Measurements from ENCODE around the gene TMEM250. TPM values are rescaled to one million over a fixed set of nuclear protein-coding genes. Genes with fewer than 3 reads are reported as not detected.

Gene TMEM250
- total and polyA plus RNA-seq, 12 donors, result 9.7 to 26.4 (median 15.4) TPM

DNA sequence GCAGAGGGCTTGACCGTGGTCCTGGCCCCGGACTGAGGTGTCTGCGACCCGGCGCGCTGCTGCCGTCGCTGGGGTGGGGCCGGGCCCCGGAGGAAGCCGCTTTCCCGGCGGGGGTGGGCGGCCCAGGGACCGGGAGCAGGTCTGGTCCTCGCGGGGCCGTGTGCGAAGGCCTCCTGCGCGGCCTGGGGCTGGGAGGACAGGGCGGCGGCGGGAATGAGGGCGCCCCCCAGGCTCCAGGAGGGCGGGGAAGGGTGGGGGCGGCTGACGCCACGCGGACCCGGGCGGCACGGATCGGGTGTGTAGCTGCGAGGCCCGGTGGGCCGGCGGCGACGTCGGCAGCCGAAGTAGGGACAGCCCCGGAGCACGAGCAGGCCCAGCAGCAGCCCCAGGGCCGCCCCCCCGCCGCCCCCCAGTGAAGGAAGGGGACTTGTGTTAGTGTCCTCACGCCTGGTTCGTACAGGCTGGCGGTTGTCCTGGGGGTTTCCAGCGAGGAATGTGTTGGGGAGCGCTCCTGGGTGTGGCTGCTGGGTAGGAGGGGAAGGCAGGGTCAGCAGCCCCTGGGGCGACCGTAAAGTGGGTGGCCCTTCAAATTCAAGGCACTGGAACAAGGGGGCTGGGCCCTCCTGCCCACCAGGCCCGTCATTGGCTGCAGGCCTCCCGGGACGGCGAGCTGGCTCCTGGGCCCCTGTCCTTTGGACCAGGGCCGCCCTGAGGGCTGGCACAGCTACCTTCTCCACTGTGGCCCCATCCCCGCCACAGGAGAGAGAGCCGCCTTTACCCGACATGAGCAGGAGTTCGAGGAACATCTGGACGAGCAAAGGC lies 597 bp upstream of the TMEM250 start:
- peaks cover 0 to 27% (median 9%) of the 10 kb centered on the region in 9 donors for H3K36me3 ChIP-seq
- TF ChIP-seq, protein P1, sequence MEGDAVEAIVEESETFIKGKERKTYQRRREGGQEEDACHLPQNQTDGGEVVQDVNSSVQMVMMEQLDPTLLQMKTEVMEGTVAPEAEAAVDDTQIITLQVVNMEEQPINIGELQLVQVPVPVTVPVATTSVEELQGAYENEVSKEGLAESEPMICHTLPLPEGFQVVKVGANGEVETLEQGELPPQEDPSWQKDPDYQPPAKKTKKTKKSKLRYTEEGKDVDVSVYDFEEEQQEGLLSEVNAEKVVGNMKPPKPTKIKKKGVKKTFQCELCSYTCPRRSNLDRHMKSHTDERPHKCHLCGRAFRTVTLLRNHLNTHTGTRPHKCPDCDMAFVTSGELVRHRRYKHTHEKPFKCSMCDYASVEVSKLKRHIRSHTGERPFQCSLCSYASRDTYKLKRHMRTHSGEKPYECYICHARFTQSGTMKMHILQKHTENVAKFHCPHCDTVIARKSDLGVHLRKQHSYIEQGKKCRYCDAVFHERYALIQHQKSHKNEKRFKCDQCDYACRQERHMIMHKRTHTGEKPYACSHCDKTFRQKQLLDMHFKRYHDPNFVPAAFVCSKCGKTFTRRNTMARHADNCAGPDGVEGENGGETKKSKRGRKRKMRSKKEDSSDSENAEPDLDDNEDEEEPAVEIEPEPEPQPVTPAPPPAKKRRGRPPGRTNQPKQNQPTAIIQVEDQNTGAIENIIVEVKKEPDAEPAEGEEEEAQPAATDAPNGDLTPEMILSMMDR (IDR thresholded peaks at IDR 0.05), result peak in 3 of 9 donors; percentile 5 to 25 (median 24)
- no peak for DNase-seq
- peak overlapping the region; percentile 52 to 90 (median 74) for H3K4me3 ChIP-seq
- peak overlapping the region; percentile 81 to 99 (median 97) for H3K27ac ChIP-seq
- 2 to 3% methylated on average over 64 of the region's 64 CpGs for WGBS, 2 donors
- no peaks in the 10 kb centered on the region for H3K9me3 ChIP-seq
- intact Hi-C loops (cut with DNase I), result loop anchor here in 4 of 10 donors (1.0 to 5.0 kb wide), 4 partner anchors 24 to 212 kb away; partner anchors contain the start of genes UBAC1 (in 3 of the 4), CAMSAP1 (in 1 of the 4) and NACC2 (in 1 of the 4)
- ATAC-seq, result peak in 6 of 8 donors; percentile 2 to 40 (median 10)
- H3K4me1 ChIP-seq, result peaks cover 6 to 42% (median 34%) of the 10 kb centered on the region in 9 donors
- peaks cover 0 to 5% (median 0%) of the 10 kb centered on the region in 7 donors for H3K27me3 ChIP-seq

DNA sequence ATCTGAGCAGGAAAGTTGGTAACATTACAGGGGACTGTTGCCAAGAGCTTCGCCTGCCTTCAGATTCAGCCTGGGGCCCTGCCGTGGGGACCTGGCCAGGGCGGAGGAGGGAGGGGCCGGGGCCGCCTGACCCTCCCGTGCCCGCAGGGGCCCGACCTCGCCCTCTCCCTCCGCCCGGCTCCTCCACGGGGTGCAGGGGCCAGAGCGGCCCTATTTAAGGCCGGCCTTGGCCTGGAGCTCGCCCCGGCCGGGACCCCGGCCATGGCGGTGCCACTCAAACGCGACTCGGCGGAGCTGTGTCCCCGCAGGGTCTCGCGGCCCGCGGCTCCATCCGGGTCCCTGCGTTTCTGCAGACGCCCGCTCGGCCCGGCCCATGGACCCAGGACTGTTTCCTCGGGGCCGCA lies 757 bp downstream of the TMEM250 start:
- peak overlapping the region; percentile 52 to 90 (median 74) for H3K4me3 ChIP-seq
- H3K36me3 ChIP-seq, result peaks cover 0 to 33% (median 9%) of the 10 kb centered on the region in 9 donors
- TF ChIP-seq, protein P1 (IDR thresholded peaks at IDR 0.05), result no peak
- peak in 1 of 2 donors; percentile 52 for DNase-seq
- H3K9me3 ChIP-seq, result no peaks in the 10 kb centered on the region
- H3K27ac ChIP-seq, result peak overlapping the region; percentile 81 to 99 (median 97)
- peak in 5 of 8 donors; percentile 6 to 31 (median 16) for ATAC-seq
- no peaks in the 10 kb centered on the region for H3K27me3 ChIP-seq
- intact Hi-C loops (cut with DNase I), result loop anchor here in 4 of 10 donors (1.0 to 5.0 kb wide), 4 partner anchors 23 to 211 kb away; partner anchors contain the start of genes UBAC1 (in 3 of the 4), NACC2 (in 2 of the 4) and CAMSAP1 (in 1 of the 4)
- H3K4me1 ChIP-seq, result peaks cover 3 to 37% (median 31%) of the 10 kb centered on the region in 9 donors
- 1% methylated on average over 32 to 36 of the region's 36 CpGs for WGBS, 2 donors

GRCh38 chr9:136117291-136117915 lies 1.3 kb downstream of the TMEM250 start:
- 42 to 46% methylated on average over 23 of the region's 23 CpGs for WGBS, 2 donors
- Histone ChIP-seq H3K36me3 (peaks cover 0 to 33% (median 9%) of the 10 kb centered on the region in 9 donors), H3K27me3 (no peaks in the 10 kb centered on the region), H3K4me3 (peak overlapping the region; percentile 52 to 90 (median 74)), H3K4me1 (peaks cover 2 to 32% (median 26%) of the 10 kb centered on the region in 9 donors), H3K9me3 (no peaks in the 10 kb centered on the region), H3K27ac (peak overlapping the region; percentile 81 to 99 (median 97))
- ATAC-seq (peak; percentile 10 to 67 (median 38)), DNase-seq (peak; percentile 63 to 74)
- intact Hi-C loops (cut with DNase I), result loop anchor here in 1 of 10 donors (5.0 kb wide), 1 partner anchor 210 kb away; the partner anchor contains the start of gene CAMSAP1
- TF ChIP-seq, protein P1 (IDR thresholded peaks at IDR 0.05), result no peak
